NCI-H82 treated with DMSO at 0.1 percent for 48 hours (cell line): ENCODE data around the gene HIPK2.
A peak's percentile ranks its signal among the peaks of the same experiment; 100 is the strongest.

Experiments
- DNase-seq: peaks from one replicate; lab custom pipeline; 2025; ENCODE audit not compliant: unreplicated experiment; lab: John Stamatoyannopoulos, UW

Gene HIPK2

DNA sequence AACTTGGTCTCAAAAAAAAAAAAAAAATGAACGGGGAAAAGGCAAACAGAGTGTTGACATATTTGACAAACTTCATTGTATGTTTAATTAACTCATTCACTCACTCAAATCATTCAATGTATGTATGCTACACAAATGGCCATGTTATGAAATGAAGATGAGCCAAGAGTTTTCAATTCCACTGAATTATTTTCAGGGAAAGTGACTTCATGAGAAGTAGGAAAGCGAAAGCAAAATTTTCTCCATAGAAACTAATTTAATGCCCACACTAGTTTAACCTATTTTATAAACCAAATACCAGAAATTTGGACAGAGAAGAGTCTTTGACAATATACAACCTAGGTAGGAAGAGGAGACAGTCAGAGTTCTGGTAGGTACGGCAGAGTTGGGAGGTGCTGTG, 119.5 kb downstream of the HIPK2 start:
- DNase-seq = no peak

DNA sequence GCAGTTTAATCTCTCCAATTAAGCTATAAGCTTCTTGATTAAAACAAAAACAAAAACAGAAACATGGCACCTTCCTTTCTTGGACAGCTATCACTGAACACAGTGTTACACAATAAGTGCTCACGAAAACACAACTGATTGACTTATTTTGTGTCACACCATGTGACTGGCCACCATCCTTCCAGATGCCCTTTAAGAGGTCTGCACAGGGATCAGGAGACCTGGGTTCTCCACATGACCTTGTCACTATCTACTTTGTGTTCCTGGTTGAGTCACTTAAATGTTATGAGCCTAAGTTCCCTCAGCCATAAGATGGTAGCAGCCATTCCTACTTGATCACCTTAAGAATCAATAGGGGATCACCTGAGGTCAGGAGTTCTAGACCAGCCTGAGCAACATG, 120.1 kb downstream of the HIPK2 start:
- DNase-seq = no peak

DNA sequence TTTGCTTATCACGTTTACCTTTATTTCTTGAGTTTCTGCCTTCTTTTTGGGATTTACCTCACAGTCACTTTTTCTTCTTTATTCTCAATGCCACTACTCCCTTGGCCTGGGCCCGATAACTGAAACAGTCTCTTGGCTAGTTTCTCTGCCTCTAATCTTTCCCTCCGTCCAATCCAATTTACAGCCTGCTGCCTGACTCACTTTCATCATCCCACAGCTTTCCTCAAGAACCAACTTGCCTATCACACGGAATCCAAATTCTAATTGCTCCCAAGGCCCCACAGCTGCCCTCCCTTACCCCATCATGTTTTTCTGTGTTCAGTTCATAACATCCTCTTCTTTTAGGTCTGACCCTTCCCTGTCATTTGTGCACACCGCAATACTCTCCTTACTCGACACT, 121.4 kb downstream of the HIPK2 start:
- peak; percentile 55 for DNase-seq

DNA sequence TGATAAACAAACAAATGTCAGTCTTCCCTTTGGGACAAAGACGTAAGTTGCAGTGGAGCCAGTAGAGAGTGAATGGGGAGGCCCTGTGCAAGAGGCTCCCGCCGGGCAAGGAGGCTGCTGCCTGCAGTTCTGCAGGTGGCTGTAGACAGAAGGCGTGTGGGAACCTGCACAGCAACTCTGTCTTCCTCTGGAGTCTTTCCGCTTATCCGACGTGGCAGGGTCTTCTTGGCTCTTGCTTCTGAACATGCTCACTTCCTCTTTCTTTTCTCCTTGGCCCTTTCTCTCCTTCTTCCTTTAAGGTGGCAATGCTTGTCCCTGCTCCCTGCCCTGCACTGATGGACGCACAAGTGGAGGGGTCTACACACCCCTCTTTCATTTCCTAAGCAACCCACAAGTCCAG, 122.5 kb downstream of the HIPK2 start:
- DNase-seq = no peak

DNA sequence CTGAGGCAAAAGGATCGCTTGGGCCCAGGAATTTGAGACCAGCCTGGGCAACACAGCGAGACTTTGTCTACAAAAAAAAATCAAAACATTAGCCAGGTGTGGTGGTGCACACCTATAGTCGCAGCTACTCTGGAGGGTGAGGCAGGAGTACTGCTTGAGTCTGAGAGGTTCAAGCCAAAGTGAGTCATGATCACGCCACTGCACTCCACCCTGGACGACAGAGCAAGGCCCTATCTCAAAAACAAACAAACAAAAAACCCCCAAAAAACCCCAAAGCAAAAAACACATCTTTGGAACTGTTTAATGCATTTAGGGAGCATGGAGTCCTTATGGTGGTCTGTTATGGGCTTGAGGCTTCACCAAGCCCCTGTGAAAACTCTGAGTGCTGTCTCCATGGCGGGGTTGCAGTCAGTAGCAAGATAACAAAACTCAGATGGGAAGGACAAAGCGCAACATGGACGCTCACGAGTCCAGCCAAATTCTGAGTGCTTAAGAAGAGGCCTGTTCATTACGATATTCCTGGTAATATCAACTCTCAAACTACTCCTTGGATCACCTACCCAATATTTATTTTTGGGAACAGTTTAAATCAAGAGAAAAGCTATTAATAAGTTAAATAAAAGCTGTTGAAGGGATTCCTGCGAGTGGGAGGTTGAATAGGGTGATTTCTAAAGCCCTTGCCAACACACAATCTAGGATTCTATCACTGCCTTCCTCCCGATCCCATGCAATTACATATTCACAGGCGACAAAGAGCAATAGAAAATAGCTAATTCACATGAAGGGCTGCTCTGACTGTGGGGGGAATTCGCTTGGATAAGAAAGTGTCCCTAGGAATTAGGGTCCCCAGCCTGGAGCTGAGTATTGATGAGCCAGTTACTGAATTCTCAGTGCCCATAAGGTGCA, 123.3 kb downstream of the HIPK2 start:
- no peak for DNase-seq

DNA sequence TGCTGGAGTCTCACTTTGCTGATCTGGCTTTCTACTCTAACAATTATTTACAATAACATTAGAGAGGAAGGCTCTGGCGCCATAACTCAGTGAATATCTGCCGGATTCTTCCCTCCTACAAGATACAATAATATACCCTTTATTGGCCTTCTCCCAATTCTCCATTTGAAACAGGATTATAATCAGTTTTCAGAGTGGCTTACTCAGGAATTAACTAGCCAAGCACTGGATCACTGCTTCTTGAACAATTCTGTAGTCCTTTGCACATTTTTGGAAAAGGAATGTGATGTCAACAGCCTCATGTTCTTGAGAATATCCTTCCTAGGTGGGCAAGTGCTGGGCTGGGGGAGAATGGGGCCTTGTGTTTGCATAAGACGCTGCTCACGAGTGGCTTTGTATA, 125.9 kb downstream of the HIPK2 start:
- no peak for DNase-seq

DNA sequence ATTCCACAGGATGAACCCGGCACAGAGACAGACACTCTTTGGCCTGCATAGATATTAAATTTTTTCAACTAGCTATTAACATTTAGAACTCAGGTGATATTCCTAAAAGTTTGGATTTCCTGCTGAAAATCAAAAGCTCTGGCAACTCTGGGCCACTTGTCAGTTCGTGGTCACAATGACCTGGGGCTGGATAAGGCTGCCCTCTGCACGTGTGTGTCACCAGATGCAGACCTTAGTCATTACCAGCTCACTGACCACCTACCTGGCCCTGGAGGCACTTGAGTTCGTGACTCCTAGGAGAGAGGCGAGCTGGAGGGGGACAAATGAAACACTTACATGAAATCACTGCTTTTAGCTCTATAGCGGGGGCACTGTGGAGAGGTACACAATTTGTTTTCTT, 126.5 kb downstream of the HIPK2 start:
- DNase-seq = no peak

DNA sequence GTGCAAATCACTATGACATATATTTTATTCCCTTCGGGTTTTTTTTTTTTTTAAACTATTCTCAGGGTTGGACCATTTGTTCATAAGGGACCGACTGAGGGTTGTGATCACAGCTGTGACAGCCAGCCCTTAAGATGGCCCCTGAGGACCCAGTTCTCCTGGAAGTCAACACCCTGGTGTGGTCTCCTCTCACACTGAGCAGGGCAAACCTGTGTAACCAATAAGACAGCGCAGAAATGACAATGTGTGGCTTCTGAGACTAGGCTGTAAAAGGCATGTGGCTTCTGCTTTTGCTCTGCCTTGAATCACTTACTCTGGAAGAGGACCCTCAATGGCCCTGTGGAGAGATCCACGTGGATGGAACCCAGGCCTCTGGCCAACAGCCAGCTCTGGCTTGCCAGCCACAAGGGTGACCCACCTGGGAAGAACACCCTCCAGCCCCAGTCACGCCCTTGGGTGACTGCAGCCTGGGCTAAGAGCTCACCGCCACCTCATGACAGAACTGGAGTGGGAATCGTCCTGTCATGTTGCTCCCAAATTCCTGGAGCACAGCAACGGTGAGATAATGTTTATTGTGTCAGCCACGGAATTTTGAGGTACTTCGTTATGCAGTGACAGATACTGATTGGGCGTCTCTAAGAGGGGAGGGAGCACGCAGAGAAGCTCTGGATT, 127.2 kb downstream of the HIPK2 start:
- DNase-seq = no peak

DNA sequence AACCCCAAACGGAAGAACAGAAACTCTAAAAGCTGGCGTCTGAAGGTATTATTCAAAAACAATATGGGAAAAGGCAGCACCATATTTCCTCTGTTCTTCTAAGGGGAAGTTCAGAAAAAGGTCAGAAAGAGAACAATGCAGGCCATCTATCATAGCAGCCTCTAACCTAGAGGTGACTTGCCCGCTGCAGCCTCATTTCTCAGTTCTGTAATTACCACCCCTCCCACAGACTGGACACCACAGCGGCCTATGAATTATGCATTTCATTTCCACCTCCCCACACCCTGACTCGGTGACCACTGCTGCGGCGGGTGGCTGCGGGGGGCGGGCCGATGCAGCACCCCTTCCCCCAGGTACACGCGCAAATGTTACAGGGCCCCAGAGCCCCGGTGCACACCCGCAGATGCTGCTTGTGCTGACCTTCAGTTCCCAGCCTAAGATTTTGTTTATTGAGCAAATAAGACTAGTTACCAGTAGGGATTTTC, 128.8 kb downstream of the HIPK2 start:
- DNase-seq = no peak

DNA sequence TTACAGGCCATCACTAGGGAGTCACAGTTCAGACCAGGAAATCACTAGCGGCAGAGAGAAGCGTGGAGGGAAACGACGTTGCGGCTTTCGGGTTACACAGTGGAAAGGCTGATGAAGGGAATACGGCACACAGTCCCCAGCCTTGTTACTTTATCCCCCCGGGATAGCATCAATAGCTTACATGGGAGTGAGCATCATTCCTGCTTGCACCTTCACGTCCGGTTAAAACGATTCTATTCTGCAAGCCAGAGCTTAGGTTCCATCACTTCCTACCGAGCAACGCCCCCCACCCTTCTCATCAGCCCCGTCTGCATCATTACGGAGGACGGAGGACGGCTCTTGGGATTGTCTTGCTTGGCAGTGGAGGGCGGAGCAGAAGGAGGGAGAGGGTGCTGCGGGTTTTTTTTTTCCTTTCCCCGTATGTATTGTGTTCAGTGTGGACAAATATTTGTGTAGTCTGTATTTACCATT, 129.4 kb downstream of the HIPK2 start:
- DNase-seq = no peak

DNA sequence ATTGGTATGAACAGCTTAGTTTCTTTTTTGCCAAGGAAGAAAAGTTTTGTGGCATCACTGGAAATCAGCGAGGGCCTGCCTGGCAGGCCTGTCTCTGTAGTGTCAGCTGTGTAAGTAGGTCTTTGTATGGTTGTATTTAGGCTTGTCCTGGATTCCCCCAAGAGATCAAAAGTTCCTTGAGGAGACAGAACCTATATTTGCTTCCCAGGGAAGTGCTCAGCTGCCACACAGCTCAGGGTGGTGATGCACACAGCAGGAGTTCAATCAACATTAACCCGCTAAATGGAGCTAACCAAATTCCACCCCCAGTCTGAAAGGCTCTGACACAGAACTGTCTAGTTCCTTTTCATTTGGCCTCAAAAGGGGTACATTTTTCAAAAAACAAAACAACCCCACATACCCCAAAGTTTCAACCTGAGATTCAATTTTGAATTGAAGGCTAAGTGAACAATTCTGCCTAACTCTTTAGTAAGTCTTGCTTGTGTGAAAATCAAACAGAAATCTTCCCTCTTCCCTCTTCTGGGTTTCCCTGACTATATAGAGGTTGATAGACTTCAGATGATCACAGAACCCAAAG, 129.9 kb downstream of the HIPK2 start:
- DNase-seq = no peak

DNA sequence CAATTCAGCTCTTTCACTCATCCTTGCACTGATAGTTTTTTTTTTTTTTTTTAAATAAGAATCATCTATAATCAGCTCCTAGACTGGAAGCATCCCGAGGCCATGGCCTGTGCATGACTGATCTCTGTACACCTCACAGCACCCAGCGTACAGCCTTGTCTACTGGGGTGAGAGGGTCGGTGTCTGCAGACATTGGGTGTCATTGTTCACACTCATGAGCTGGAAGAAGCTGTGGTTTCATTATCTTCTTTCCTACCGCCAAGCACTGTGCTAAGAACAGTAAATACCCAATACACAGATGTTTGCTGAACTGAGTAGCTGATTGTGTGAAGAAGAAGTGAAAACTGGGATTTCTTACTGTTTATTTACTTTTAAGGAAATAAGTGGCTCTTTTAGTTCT, 130.7 kb downstream of the HIPK2 start:
- DNase-seq = no peak

DNA sequence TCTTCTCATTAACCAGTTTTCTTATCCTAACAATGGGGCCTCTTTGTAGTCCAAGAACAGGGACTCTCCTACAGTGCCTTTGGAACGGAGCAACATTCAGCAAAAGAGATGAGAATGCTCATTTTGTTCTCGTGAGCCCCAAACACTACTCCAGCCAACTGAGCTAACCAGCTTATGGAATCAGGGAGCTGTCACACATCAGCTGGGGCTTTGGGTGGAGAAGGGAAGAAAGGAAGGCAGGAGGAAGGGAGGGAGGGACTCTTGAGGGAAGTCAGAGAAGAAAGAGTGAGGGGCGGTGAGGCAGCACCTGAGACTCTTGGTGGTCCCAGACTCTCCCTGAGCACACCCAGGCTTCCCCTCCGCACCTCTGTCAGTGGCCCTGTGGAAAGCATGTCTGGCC, 131.2 kb downstream of the HIPK2 start:
- no peak for DNase-seq

DNA sequence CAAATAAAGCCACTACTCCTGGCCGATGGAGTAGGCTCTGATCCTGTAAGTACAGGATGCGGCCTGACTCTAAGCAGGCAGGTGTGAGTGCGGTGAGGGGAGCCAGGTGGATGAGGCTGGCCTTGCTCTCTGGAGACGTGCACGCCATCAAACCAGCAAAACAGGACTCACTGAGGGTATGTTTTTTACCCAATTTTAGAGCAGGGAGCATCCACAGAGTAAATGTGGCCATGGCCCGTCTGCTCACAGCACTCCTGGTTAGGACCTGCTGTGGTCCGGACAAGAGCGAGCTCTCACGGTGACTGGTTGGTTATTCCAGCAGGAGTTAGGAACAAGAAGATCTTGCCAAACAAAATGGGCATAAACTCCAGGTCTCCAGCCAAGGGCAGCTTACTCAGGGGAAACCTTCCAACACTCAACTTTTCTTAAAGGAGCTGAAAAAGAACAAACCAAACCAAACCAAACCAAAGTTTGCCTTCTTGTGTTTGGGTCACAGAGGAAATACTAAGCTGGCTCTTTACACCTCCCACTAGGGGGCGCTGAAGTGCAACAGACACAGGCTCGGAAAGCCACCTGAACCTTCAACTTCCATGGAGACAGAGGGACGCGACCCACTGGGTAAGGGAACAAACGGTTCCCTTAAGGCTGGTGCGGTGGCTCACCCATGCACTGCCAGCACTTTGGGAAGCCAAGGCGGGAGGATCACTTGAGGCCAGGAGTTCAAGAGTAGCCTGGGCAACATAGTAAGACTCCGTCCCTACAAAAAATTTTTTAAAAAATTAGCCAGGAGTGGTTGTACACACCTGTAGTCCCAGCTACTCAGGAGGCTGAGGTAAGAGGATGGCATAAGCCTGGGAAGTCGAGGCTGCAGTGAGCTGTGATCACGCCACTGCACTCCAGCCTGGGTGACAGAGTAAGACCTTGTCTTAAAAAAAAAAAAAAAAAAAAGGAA, 131.9 kb downstream of the HIPK2 start:
- DNase-seq = peak; percentile 71

DNA sequence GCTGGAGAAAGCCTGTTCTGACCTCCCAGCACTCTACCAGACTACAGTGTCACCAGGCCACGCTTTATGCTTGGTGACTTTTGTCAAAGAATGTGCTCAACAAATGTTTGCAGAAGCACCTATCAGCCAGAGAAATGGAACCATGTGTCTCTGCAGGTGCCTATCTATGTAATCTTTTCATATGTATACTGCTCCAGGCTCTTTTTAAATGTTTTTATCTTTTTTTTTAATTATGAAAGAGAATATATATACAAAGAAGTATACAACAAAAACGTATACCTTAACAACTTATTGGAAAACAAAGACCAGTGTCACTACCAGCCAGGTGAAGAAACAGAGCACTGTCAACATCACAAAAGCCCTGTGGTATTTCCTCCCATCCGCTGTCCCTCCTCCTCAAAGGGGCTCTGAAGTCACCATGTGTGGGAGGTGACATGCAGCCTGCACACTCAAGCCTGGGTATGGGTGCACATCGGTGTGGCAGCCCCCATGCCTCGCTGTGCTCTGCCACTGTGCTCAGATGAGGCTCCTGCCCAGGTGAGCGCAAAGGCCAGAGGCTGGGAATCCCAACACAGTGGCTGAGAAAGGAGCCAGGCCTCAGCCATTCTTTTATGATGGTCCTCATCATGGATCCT, 133.7 kb downstream of the HIPK2 start:
- no peak for DNase-seq

DNA sequence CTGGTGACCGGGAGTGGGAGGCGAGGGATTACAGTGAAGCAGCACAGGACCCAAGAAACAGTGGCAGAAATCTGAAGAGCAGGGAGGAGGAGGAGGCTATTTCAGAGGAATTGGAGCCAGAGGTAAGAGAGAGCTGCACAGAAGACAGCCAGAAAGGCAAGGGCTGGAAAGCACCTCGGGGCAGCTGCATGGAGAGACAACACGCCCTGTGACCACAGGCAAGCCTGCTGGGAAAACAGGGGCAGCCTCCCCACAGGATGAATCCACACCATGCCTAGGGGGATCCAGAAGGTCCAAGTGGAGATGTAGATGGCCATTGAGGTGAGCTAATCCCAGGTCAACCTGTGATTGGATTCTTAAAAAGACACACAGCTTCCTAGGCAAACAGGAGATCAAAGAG, 135.5 kb downstream of the HIPK2 start:
- no peak for DNase-seq

DNA sequence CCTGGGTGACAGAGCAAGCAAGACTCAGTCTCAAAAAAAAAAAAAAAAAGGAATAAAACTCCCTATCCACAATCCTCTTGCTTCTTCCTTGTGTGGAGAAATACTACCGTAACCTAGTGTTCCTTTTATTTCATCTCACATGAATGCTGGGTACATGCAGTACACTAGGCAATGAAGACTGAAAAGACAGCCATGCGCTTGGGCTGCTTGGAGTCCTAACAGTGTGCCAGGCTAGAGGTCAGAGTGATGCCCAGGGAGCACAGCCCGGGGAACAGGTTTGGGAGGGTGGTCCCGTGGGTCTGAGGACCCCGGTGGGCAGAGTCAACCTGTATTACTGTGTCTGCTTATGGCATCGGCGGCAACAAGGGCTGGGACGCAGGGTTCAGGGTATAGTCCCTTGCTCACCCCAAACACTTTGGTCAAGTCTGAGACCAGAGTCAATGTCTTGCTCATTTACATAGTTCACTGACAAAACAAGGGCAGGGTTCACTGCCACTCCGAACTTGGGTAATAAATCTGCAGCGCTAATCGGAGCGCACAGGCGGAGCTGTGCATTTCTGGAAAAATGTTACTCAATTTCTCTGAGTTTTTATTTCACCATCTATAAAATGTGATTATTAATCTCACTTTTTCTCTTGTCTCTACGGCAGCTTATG, 136.3 kb downstream of the HIPK2 start:
- no peak for DNase-seq

DNA sequence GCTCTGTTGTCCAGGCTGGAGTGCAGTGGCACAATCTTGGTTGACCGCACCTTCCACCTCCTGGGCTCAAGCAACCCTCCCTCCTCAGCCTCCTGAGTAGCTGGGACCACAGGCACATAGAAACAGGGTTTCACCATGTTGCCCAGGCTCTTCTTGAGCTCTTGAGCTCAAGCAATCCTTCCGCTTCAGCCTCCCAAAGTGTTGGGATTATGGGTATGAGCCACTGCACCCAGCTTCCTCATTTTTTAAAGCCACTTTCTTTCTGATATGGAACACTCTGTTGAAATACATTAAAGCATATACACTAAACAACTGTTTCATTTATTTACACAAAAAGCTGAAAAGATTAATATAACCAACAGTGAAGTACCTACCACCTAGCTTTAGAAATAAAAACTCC, 137.1 kb downstream of the HIPK2 start:
- no peak for DNase-seq

DNA sequence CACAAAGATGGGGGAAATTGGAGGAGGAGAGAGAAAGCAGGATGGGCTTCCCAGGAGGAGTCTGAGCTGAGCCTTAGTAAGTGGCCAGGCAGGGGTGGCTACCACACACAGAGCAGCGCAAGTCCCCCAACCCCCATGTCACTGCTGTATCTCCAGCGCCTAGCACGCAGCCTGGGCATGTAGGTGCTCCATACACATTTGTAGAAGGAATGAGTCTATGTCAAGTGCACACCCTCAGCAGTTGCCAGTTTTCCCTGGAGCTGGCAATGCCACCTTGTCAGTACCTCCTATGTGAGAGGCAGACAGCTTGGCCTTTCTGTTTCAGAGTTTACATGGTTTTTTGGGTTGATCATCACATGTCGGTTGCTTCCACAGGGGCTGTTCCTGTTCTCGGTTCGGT, 138.2 kb downstream of the HIPK2 start:
- DNase-seq = no peak
